ENCODE data around the gene C2orf92.

Gene C2orf92

DNA sequence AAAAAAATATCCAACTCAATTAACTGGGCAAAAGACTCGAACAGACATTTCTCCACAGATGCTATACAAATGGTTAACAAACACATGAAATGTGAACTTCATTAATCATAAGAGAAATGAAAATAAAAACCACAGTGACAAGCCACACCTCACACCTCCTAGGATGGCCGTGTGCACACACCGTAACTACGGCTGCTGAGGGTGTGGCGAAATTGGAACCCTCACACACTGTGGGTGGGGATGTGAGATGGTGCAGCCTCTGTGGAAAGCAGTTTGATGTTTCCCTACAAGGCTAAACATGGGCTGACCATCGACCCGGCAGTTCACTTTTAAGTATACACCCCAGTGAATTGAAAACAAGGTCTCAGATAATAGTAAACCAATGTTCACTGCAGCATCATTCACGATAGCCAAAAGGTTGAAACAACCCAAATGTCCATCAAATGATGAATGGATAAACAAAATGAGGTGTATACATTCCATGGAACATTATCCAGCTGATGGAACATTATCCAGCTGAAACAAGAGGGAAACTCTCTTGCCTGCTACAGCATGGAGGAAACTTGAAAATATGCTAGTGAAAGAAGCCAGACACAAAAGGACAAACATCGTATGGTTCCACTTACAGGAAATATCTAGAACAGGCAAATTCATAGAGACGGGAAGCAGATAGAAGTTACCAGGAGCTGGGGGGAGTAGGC, 76.1 kb downstream of the C2orf92 start:
- Mint-ChIP-seq H3K27ac (peak overlapping the region in 2 of 3 experiments; percentile 2 to 48), H3K27me3 (ENCODE audit: low read depth) (peaks cover 3% of the 10 kb centered on the region), H3K36me3 (ENCODE audit: low read depth) (peaks cover 21% of the 10 kb centered on the region), H3K4me3 (no peak overlapping the region), H3K9me3 (no peaks in the 10 kb centered on the region), H3K4me1 (peaks cover 52% of the 10 kb centered on the region)
- TF ChIP-seq, protein P1, sequence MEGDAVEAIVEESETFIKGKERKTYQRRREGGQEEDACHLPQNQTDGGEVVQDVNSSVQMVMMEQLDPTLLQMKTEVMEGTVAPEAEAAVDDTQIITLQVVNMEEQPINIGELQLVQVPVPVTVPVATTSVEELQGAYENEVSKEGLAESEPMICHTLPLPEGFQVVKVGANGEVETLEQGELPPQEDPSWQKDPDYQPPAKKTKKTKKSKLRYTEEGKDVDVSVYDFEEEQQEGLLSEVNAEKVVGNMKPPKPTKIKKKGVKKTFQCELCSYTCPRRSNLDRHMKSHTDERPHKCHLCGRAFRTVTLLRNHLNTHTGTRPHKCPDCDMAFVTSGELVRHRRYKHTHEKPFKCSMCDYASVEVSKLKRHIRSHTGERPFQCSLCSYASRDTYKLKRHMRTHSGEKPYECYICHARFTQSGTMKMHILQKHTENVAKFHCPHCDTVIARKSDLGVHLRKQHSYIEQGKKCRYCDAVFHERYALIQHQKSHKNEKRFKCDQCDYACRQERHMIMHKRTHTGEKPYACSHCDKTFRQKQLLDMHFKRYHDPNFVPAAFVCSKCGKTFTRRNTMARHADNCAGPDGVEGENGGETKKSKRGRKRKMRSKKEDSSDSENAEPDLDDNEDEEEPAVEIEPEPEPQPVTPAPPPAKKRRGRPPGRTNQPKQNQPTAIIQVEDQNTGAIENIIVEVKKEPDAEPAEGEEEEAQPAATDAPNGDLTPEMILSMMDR (IDR thresholded peaks at IDR 0.05; ENCODE audit: unreplicated experiment in 3 of 3), result no peak

DNA sequence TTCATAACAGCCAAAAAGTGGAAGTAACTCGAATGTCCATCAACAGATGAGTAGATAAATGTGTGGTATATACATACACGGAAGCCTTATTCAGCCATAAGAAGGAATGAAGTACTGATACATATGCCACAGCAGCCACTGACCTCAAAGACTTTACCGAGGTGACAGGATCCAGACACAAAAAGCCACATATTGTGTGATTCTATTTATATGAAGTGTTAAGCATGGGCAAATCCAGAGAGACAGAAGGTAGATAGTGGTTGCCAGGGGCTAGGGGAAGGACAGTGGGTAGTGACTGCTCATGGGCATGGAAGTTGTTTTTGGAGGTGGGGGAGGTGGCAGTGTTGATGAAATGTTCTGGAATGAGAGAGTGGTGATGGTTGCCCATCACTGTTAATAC, 77.8 kb downstream of the C2orf92 start:
- H3K36me3 Mint-ChIP-seq (ENCODE audit: low read depth), result peaks cover 34% of the 10 kb centered on the region
- TF ChIP-seq, protein P1 (IDR thresholded peaks at IDR 0.05; ENCODE audit: unreplicated experiment in 3 of 3), result no peak
- H3K27me3 Mint-ChIP-seq (ENCODE audit: low read depth), result no peaks in the 10 kb centered on the region
- H3K4me3 Mint-ChIP-seq, result peak overlapping the region in 1 of 3 experiments; percentile 1
- H3K4me1 Mint-ChIP-seq, result peaks cover 48% of the 10 kb centered on the region
- H3K9me3 Mint-ChIP-seq, result no peaks in the 10 kb centered on the region
- peak overlapping the region; percentile 14 to 65 (median 56) for H3K27ac Mint-ChIP-seq

DNA sequence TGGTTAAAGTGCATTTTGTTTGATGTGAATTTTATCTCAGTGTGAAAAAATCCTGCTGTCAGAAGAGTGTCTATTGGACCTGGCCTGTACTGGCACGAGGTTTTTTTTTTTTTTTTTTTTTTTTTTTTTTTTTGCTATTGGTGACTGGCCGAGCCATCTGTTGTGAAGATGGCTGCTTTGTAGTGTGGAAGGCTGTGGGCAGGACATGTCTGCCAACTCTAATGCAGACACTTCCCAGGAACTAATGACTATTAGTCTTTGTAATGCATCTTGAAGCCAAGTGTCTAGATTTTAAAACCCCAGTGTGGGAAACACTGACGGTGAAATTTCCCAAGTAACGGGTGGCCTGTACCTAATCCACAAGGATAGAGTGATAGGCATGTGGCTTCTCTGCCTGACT, 78.2 kb downstream of the C2orf92 start:
- H3K4me1 Mint-ChIP-seq, result peaks cover 49% of the 10 kb centered on the region

DNA sequence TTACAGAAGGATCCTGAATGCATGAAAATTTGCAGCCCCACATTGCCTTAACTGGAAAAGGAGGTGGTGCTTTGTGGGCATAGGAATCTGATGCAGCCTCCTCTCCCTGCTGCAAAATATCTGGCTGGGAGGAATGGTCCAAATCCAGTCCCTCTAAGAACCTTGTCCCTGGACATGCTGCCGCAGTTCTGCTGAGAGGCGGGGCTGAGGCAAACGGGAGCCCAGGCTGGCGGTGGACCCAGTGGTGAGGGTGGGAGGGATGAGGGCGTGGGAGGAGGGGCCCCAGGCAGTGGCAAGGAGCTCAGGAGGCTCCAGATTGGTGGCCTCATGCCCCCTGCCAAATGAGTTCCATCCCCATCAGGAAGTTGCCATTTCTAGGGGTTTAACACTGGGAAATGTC, 80.1 kb downstream of the C2orf92 start:
- no peak overlapping the region for H3K4me3 Mint-ChIP-seq
- TF ChIP-seq, protein P1 (IDR thresholded peaks at IDR 0.05; ENCODE audit: unreplicated experiment in 3 of 3), result no peak
- peak overlapping the region in 1 of 3 experiments; percentile 43 for H3K27ac Mint-ChIP-seq
- peaks cover 39% of the 10 kb centered on the region for H3K4me1 Mint-ChIP-seq
- H3K36me3 Mint-ChIP-seq (ENCODE audit: low read depth), result peaks cover 29% of the 10 kb centered on the region
- no peaks in the 10 kb centered on the region for H3K27me3 Mint-ChIP-seq (ENCODE audit: low read depth)
- H3K9me3 Mint-ChIP-seq, result no peaks in the 10 kb centered on the region

More for the DNA sequence above, 78.2 kb downstream of the C2orf92 start:
- no peaks in the 10 kb centered on the region for H3K9me3 Mint-ChIP-seq
- H3K4me3 Mint-ChIP-seq, result no peak overlapping the region
- no peaks in the 10 kb centered on the region for H3K27me3 Mint-ChIP-seq (ENCODE audit: low read depth)
- peaks cover 34% of the 10 kb centered on the region for H3K36me3 Mint-ChIP-seq (ENCODE audit: low read depth)
- H3K27ac Mint-ChIP-seq, result peak overlapping the region; percentile 14 to 65 (median 56)
- TF ChIP-seq, protein P1 (IDR thresholded peaks at IDR 0.05; ENCODE audit: unreplicated experiment in 3 of 3), result no peak

DNA sequence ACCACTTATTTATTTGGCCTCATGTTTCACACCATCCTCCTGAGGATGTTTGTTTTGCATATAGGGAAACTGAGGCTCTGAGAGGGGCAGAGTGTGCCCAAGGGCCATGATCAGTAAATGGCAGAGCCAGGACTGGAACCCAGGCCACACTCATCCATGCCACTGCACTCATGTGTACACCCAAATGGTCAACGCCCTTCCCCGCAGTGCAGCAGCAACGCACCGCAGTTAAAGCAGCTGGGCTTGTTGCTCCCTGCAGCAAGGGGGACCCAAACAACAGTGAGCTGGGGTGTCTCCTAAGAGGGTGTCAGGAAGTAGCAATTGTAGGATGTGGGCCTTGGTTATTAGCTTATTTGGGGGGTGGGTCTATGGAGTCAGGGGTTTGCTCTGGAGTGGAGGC, 80.5 kb downstream of the C2orf92 start:
- Mint-ChIP-seq H3K27ac (no peak overlapping the region), H3K27me3 (ENCODE audit: low read depth) (no peaks in the 10 kb centered on the region), H3K9me3 (no peaks in the 10 kb centered on the region), H3K4me3 (no peak overlapping the region), H3K36me3 (ENCODE audit: low read depth) (peaks cover 32% of the 10 kb centered on the region), H3K4me1 (peaks cover 39% of the 10 kb centered on the region)
- TF ChIP-seq, protein P1 (IDR thresholded peaks at IDR 0.05; ENCODE audit: unreplicated experiment in 3 of 3), result no peak

DNA sequence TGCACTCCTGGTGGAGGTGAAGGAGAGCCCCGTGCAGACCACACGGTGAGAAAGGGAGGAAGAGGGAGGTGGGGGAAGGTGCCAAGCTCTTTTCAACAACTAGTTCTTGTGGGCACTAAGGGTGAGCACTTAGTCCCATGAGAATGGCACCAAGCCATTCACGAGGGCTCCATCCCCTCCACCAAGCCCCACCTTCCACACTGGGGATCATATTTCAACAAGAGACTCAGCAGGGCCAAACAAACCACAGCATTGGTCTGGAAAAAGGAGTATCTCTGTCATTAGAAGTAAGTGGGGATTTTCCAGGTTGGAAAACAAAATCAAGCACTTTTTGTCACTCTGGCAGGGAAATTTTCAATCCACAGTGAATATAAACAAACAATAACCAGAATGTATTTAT, 82.2 kb downstream of the C2orf92 start:
- Mint-ChIP-seq H3K4me1 (peaks cover 29% of the 10 kb centered on the region), H3K27ac (no peak overlapping the region), H3K36me3 (ENCODE audit: low read depth) (peaks cover 39% of the 10 kb centered on the region), H3K27me3 (ENCODE audit: low read depth) (no peaks in the 10 kb centered on the region), H3K4me3 (no peak overlapping the region), H3K9me3 (no peaks in the 10 kb centered on the region)
- TF ChIP-seq, protein P1 (IDR thresholded peaks at IDR 0.05; ENCODE audit: unreplicated experiment in 3 of 3), result no peak

All from nephron (organoid).